ENCODE measurements around the gene CLDN9.

DNA sequence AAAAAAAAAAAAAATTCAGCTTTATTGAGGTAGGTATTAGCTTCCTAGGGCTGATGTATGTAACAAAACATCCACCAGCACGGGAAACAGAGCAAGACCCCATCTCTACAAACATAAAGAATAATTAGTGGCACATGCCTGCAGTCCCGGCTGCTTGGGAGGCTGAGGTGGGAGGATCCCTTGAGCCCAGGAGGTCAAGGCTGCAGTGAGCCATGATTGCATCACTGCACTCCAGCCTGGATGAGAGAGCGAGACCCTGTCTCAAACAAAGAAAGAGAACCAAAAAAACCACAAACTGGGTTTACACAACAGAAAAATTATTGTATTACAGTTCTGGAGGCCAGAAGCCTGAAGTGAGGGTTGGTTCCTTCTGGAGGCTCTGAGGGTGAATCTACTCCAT is 29.7 kb downstream of the CLDN9 start:
- no peak for TF ChIP-seq RFX5 (IDR thresholded peaks at IDR 0.05; ENCODE audit: low read depth, low read length)
- TF ChIP-seq POLR3A (IDR thresholded peaks at IDR 0.05; ENCODE audit: borderline replicate concordance, extremely low read depth, insufficient read depth, insufficient read length): no peak
- no peak for TF ChIP-seq EP300 (IDR thresholded peaks at IDR 0.05; ENCODE audit: low read length)
- TF ChIP-seq MYNN (IDR thresholded peaks at IDR 0.05): no peak
- no peak for TF ChIP-seq MYNN (CRISPR knock-in tag; IDR thresholded peaks at IDR 0.05)
- TF ChIP-seq, protein P1, sequence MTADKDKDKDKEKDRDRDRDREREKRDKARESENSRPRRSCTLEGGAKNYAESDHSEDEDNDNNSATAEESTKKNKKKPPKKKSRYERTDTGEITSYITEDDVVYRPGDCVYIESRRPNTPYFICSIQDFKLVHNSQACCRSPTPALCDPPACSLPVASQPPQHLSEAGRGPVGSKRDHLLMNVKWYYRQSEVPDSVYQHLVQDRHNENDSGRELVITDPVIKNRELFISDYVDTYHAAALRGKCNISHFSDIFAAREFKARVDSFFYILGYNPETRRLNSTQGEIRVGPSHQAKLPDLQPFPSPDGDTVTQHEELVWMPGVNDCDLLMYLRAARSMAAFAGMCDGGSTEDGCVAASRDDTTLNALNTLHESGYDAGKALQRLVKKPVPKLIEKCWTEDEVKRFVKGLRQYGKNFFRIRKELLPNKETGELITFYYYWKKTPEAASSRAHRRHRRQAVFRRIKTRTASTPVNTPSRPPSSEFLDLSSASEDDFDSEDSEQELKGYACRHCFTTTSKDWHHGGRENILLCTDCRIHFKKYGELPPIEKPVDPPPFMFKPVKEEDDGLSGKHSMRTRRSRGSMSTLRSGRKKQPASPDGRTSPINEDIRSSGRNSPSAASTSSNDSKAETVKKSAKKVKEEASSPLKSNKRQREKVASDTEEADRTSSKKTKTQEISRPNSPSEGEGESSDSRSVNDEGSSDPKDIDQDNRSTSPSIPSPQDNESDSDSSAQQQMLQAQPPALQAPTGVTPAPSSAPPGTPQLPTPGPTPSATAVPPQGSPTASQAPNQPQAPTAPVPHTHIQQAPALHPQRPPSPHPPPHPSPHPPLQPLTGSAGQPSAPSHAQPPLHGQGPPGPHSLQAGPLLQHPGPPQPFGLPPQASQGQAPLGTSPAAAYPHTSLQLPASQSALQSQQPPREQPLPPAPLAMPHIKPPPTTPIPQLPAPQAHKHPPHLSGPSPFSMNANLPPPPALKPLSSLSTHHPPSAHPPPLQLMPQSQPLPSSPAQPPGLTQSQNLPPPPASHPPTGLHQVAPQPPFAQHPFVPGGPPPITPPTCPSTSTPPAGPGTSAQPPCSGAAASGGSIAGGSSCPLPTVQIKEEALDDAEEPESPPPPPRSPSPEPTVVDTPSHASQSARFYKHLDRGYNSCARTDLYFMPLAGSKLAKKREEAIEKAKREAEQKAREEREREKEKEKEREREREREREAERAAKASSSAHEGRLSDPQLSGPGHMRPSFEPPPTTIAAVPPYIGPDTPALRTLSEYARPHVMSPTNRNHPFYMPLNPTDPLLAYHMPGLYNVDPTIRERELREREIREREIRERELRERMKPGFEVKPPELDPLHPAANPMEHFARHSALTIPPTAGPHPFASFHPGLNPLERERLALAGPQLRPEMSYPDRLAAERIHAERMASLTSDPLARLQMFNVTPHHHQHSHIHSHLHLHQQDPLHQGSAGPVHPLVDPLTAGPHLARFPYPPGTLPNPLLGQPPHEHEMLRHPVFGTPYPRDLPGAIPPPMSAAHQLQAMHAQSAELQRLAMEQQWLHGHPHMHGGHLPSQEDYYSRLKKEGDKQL (CRISPR knock-in tag; IDR thresholded peaks at IDR 0.05; ENCODE audit: borderline replicate concordance): no peak
- TF ChIP-seq SMARCE1 (IDR thresholded peaks at IDR 0.05): no peak
- TF ChIP-seq NRF1 (conservative IDR thresholded peaks at IDR 0.05 in 1 of 2, IDR thresholded peaks at IDR 0.05 in 1 of 2): no peak
- no peak for TF ChIP-seq PHTF2 (CRISPR knock-in tag; IDR thresholded peaks at IDR 0.05)
- no peak for TF ChIP-seq TAF1 (IDR thresholded peaks at IDR 0.05; ENCODE audit: control insufficient read depth, extremely low read depth, insufficient read depth, low read length, severe bottlenecking)
- TF ChIP-seq, protein P2, sequence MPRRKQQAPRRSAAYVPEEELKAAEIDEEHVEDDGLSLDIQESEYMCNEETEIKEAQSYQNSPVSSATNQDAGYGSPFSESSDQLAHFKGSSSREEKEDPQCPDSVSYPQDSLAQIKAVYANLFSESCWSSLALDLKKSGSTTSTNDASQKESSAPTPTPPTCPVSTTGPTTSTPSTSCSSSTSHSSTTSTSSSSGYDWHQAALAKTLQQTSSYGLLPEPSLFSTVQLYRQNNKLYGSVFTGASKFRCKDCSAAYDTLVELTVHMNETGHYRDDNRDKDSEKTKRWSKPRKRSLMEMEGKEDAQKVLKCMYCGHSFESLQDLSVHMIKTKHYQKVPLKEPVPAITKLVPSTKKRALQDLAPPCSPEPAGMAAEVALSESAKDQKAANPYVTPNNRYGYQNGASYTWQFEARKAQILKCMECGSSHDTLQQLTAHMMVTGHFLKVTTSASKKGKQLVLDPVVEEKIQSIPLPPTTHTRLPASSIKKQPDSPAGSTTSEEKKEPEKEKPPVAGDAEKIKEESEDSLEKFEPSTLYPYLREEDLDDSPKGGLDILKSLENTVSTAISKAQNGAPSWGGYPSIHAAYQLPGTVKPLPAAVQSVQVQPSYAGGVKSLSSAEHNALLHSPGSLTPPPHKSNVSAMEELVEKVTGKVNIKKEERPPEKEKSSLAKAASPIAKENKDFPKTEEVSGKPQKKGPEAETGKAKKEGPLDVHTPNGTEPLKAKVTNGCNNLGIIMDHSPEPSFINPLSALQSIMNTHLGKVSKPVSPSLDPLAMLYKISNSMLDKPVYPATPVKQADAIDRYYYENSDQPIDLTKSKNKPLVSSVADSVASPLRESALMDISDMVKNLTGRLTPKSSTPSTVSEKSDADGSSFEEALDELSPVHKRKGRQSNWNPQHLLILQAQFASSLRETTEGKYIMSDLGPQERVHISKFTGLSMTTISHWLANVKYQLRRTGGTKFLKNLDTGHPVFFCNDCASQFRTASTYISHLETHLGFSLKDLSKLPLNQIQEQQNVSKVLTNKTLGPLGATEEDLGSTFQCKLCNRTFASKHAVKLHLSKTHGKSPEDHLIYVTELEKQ (CRISPR knock-in tag; IDR thresholded peaks at IDR 0.05): no peak
- no peak for TF ChIP-seq SMC3 (conservative IDR thresholded peaks at IDR 0.05; ENCODE audit: insufficient read depth, low read depth, low read length)
- TF ChIP-seq CTCF (IDR thresholded peaks at IDR 0.05 in 2 of 3, conservative IDR thresholded peaks at IDR 0.05 in 1 of 3; ENCODE audit: insufficient read depth in 2 of 3, low read depth in 1 of 3, low read length in 3 of 3): no peak
